Activated CD4-positive, alpha-beta T cell treated with anti-CD3 and anti-CD28 coated beads, Interleukin-2, amount 50 U/mL, for 48 hours (primary cell): Measurements from ENCODE around the gene PLD6.
"Not testable (repeated sequence)": the region's sequence is repeated elsewhere in the genome, so short reads cannot be mapped to it uniquely, and the experiment has no call there.

Source experiments
- DNase-seq, 2 experiments: peaks; one replicate each; pipeline ENCODE4 v3.0.0-alpha.2; 2020

The PLD6 gene

DNA sequence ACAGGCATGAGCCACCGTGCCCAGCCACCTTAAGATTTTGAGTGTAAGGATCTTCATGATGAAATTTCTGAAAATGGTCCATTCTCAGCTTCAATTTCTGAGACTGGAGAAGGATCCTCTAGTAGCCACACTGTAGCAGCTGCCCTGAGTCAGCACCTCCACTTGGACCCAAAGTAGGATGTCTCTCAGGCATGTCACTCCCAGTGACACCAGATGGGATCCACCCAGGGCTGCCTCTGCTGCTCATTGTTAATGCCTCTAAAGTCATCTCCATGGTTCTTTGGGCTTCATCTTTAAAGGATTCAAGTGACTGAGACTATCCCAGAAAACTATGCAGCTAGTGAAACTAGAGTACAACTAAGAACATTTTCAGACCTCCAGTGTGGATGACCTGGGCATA, 7.9 kb downstream of the PLD6 start:
- DNase-seq, result no peak

DNA sequence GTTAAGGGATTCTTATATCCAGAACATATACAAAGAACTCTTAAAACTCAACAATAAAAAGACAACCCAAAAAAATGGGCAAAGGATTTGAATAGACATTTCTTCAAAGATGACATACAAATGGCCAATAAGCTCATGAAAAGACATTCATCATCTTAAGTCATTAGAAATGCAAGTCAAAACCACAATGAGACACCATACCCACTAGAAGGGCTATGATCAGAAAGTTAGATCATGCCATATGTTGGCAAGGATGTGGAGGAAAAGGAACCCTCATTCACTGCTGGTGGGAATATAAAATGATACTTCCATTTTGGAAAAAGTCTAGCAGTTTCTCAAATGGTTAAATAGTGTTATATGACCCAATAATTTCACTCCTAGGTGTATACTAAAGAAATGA, 9.4 kb downstream of the PLD6 start:
- DNase-seq, result no peak

DNA sequence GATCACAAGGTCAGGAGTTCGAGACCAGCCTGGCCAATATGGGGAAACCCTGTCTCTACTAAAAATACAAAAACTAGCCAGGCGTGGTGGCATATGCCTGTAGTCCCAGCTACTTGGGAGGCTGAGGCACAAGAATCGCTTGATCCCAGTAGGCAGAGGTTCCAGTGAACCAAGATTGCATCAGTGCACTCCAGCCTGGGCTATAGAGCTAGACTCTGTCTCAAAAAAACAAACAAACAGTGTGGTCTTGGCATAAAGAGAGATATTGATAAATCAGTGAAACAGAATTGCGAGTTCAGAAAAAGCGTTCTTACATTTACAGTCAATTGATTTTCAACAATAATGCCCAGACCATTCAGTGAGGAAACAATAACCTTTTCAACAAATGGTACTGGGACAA, 10.7 kb downstream of the PLD6 start:
- not testable (repeated sequence) for DNase-seq

DNA sequence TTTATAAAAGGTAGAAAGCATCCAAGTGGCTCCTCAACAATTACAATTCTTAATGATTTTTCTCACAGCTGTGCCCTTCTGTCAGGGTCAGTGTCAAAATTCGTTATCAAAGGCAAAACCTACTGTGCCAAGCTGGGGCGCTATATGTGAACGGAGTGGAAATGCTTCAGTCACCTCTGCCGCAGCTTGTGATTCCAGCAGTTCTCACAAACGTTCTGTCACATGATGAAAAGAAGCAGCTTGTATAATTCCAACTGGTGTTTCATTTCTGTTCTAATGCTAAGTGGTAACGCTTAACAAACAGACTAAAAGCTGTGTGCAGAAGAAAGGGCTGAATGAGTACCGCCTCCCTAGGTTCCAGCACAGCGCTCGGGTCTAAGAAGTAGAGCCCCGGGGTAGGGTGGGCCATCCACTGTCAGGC, 14.2 kb downstream of the PLD6 start:
- no peak for DNase-seq

DNA sequence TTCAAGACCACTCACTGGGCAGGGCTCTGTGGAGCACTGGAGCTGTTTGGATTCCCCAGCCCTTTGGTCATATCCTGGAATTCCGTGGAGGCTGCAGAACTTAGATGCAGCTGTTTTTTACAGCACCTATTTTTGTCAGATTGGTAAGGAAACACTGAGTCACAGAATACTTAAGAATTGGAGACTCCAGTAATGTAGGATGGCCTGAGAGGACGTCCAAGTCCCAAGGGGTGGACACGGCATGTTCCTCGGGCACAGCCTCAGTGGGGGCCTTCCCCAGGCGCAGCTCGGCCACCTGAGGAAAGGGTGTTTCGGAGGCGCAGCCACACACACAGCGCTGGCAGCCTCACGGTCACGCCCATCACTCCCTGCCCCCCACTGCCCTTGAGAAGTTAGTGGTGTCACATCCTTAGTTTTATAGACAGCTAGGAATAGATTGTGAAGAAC, 14.8 kb downstream of the PLD6 start:
- DNase-seq, result no peak

DNA sequence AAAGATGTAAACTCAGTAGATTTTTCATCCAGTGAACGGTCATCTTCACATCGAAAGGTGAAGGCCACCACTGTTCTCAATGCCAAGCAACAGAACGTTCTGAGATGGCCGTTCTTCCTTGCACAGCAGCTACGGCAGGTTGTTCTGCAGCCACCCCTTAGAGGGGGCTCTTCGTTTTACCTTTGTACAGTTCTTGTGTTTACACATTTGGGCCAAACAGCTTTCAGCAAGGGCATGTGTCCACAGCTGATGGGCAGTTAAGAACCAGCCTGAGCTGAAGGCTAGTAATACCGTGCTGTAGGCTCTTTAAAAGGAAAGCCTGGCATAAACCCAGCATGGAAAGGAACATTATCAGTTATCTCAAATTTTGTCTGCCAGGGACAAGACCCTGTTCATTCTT, 15.9 kb downstream of the PLD6 start:
- DNase-seq, result no peak

DNA sequence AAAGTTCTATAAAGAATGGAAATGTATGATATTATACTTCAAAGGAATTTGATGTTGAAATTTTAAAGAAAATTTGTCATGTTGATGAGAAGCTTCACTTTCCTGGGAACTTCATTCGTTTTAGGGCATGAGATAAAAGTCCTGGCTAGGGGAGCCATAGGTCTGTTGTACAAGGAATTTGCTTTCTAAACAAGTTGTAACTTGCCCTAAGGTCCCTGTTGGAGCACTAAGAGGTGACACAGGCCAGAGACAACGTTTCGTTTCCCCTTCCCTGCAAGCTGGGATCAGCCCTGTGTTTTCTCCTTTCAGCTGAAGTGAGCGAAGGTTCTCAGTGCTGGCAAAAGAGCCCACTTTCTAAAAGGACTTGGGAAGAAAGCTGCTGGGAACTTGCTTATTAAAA, 16.6 kb downstream of the PLD6 start:
- DNase-seq, result no peak

DNA sequence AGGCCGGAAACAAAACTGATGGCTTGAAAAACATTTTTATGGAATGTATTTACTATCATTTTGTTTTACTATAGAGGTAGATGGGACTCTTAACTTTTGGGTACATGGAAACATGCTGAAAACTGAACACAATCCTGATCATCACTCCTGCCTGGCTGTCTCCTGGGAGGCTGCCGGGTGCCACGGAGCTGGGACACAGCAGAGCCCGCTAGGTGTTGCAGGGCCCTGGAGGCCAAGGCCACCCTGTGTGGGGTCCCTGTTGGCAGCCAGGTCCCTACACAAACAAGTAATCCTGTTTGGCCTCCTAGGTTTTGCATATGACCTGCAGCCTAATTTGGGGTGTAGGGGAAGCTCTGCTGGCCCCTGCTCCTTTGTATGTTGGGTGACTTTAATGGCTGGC, 17.5 kb downstream of the PLD6 start:
- DNase-seq, result no peak

DNA sequence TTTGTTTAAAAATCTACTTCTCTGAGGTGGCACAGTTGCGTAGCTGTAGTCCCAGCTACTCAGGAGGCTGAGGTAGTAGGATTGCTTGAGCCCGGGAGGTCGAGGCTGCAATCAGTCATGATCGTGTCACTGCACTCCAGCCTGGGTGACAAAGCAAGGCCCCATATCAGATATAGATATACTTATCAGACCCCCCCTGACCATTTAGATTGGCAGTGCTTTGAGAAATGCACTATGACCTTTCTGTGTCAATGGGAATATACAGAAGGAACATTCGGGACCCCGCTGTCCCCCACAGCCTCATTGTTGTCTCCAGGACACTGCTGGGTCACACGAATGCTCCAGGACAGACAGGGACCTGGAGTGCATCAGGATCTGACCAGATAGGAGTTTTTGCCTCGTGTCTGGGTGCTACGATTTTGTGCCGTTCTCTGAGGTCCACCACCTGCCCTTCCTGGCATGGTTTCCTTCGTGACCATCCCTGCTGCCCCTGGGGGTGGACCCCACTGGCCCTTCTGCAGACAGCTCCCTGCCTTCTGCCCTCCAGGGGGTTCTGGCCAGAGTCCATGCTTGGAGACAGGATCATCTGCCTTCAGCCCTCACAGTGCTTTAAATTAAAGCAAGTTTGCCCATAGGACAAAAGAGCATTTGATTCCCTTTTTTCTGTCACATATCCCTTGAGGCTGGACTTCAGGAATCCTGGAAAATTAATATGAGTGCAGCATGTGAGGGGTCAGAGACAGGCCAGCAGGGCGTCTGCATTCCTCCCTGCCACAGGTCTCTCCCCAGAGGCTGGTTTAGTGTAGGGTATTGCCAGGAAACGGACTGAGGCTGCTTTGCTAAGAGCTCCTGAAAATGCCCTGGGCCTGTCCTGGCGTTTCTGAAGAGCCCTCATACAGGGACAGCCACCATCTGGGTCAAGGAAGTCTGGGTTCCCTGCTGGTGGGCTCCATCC, 19.3 kb downstream of the PLD6 start:
- DNase-seq, result no peak

DNA sequence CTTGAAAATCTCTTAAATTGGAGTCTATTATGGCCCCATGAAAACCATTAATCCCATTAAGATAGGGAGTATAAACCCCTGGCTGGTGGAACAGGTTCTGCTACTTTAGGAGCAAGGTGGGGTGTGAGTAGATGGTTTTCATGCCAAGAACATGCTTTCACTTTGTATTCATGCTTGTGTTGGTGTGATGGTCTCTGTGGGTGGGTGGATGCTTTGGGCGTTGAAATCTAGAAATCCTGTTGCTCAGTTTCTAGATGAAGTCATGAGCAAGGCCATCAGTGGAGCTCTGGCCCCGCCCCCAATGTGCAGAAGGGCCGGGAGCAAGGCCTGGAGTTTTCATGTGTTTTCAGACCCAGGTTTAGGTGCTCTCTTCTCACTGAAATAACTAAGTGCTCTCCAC, 20.1 kb downstream of the PLD6 start:
- DNase-seq, result peak; percentile 66 to 77

DNA sequence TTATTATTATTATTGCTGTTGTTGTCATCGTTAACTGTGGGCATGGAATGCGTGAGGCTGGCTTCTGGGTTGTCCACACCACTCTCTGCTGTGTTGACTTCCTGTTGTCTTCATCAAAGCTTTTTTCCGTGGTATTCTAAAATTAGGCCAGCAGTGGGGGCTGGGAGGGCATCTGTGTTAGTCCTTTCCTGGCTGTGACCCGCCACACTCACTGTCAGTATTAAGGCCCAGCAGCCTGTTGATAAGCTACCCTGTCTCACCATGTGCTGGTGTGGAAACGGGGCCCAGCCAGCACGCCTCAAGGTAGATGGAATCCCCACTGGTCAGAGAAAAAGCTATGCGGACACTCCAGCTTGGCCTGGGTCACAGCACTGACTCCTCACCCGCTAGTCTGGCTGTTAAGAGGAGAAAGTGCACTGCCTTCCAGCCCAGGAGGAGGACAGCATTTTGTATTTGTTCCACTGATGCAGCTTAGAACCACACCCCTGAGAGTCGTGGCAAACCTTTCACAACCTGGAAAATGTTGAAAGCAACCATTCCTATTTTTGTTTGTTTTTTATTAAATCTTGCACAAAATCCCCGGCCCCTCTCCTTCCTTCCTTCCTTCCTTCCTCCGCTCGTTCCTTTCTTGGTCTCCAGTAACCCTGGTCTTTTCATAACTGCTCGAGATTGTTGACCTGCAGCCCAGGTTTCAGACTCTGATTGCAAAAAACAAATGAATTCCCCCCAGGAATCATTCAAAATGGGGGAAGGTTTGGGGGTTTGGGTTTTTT, 21.0 kb downstream of the PLD6 start:
- DNase-seq, result not testable (repeated sequence)

DNA sequence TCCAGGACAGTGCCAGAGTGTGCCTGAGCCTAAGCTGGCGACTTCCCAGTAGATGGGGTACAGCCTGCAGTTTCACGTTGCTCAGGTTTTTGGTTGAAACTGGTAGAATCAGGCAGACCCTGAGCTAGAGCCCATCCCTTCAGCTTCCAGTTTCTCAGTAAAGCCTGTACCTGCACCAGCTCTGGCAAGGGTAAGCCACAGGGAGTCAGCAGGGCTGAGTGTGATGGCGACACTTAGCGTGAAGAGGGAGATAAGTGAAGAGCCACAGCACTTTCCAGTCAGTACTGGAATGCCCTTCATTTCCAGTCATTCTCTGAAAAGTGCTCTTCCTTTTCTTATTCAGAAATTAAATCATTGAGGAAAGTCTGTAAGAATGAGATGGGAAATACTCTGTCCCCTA, 22.4 kb downstream of the PLD6 start:
- DNase-seq, result peak; percentile 20 to 36

DNA sequence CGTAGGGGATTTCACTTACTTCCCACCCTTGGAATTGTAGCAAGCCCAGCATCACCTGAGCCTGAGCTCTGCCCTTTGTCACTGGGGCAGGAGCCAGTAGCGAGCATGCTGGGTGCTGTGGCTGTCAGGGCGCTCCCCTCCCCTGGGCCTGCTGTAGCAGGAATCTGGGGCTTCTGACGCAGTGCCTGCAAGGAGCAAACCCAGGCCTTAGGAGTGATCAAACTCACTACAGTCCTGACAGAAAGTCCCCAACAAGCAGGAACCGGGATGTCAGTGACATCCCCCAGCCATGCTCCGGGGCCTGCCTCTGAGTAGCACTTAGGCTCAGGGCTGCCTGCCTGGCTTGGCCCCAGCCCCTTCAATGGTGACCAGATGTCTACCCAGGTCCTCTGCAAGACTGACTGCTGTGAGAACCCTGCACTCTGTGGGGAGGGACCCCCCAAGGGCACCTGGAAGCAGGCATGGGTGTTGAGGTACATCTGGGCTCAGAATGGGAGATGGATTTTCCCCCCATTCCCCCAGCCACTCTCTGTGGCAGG, 23.5 kb downstream of the PLD6 start:
- DNase-seq, result no peak

DNA sequence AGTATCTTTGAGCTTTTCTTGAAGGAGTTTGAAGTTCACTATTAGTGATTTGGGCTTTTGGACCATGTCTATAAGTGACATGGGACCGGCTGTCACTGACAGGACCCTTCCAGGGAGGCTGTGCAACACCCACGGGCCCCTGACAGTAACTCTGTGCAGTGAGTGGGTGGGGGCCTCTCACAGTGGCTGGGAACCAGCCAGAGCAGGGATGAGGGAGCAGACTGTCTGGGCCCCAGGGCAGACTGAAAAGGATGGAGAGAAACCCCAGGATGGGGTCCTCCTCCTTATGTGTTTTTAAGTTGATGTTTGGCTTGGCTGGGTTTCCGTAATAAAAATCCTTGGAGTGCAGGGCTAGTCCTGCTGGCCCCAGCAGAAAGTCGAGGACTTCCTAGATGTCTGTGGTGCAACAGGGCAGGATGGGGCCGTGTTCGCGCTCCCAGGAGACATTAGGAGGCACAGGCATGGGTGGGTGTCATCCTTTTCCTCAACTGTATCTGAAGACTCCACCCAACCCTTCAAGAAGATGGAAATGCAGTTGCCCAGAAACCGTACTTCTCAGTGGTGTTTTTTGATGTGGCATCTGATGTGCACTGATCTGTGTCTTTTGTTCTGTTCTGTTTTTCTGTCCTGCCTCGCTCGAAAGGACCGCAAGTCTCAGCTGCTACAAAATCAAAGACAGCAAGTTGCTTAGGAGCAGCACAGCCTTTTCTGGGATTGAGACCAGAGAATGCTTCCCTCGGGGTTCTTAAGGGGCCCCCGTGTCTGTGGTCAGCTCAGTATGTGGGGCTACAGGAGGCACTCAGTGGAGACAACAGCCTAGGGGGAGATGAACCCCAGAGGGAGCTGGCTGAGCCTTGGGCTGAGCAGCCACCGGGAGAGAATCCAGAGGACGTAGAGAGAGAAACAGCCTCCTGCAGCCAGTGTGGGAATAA, 24.2 kb downstream of the PLD6 start:
- DNase-seq, result peak; percentile 16 to 32

DNA sequence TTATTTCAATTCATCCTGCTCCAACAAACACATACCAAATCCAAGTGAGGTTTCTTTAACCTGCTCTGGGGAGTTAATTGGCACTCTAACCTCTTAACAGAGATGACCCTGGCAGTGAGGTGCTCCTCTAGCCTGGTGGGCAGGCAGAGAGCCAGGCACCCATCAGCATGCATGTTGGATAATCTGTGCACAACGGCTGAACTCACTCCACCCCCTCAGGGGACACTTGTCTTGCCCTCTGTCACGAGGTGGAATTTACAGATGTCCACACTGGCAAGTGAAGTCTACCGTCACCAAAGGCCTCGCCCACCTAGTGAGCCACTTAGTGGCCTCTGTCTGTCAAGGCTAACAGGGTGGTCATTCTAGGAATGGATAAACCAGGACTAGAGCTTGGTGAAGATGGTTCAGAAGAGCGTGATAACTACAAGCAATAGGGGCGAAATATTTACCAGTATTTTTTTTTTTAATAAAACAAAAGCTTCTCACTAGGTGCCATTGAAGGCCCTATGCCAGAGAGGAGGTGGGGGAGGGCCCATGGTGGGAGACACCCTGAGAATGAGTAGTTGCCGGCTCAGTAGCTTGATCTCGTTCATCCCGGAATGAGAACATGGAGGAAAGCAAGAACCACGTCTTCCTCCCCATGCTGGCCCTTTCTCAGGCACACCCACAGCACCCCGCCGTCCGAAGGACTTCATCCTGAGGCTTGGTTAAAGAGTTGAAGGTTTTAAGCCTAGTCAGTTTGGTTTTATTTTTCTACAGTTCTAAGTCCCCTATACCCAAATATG, 25.2 kb downstream of the PLD6 start:
- DNase-seq, result no peak

DNA sequence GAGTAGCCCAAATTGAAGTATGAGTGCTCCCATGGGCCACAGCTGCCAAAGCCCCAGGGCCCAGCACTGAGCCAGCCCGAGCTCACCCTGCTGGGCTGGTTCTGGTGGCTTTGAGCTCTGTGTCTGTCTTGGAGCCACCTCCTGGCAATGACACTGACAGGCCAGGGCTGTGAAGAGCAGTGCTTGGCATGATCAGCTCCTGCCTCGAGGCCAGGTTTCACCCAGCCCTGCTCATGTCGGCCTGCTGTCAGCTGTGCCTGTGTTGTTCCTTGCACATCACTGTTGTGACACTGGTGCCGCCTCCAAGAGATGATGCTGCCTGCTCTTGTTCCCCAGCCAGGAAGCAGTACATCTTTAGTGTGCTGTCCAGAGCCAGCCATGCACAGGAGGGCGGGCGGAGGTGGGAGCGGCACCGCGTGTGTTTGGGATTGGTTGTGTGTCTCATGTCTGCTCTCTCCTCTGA, 26.0 kb downstream of the PLD6 start:
- peak in 1 of 2 experiments; percentile 19 for DNase-seq

DNA sequence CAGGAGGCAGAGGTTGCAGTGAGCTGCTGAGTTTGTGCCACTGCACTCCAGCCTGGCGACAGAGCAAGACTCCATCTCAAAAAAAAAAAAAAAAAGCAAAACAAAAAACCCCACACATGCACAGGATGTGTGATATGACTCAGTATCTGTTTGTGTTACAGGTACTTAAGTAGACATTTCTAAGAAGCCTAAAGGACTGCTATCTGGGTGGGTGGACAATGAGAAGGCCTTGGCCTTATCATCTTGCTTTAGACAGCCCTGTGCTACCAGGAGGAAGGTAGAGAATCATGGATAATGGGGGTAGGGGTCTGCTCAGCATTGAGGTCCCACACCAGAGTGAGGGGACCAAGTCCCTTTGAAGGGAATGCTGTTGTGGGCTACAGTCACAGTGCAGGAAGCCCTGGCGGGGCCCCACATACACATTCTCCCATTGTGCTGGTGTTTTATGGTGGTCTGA, 26.7 kb downstream of the PLD6 start:
- DNase-seq, result peak in 1 of 2 experiments; percentile 17

DNA sequence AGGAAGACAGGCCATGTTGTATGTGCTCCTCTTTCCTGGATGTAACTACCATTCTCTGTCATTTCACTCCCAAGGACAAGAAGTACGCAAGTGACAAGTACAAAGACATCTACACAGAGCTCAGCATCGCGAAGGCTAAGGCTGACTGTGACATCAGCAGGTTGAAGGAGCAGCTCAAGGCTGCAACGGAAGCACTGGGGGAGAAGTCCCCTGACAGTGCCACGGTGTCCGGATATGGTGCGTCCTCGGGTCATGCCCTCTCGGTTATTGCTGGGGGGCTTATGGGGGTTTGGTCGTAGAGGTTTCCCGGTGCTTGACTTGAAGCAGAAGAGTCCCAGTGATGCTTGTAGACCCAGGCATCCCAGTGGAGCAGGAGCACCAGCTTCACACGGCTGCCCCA, 29.0 kb downstream of the PLD6 start:
- DNase-seq, result no peak

DNA sequence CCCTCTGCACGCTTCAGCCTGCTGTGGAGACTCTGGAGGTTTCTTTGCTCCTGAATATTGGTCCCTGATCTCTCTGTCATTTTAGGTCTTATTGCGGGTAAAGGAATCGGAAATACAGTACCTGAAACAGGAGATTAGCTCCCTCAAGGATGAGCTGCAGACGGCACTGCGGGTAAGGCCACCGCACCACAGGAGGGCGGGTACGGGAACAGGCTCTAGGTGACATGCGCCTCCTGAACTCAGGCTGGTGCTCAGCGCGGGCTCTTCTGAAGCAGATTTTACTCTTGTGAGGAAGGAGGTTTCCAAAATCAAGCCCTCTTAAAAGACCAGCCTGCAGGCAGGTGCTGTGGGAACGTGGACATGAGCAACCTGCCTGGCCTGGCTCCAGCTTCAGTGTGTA, 29.8 kb downstream of the PLD6 start:
- DNase-seq, result peak in 1 of 2 experiments; percentile 40

DNA sequence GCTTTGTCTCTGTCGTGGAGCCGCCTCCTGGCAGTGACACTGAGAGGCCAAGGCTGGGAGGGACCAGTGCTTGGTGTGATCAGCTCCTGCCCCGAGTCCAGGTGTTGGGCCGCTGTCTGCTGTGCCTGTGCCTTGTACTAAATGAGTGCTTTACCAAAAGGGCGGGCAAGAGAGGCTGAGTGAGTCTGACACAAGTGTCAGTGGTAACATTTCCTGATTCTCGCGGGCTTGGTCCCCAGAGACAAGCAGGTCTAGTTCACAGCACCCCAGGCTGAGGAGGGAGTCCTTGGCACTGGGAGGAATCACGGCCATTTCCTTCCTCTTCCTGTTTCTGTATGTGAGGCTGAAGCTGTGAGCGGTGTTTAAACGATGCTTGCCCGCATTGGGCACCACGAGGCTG, 30.2 kb downstream of the PLD6 start:
- no peak for DNase-seq

DNA sequence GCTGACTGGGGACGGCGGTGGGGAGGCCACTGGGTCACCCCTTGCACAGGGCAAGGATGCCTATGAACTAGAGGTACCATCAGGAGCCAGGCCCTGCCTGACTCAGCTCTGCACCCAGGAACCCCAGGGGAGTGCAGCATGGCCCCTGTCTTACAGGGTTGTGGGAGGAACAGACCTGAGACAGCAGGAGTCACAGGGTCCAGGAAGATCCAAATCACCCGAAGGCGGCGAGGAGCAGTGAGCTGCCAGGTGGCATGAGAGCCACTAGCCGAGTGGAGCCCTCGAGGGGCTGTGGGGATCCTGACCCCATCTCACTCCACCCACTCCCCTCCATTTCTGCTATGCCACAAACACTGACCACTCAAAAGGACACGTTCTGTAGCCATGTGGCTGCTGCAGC, 30.8 kb downstream of the PLD6 start:
- DNase-seq, result no peak
